ENCODE data around the gene ARF5. TPM values are rescaled to one million over a fixed set of nuclear protein-coding genes. Genes with fewer than 3 reads are reported as not detected.

The ARF5 gene
- polyA plus RNA-seq, 1 donor: 225 TPM

- Histone ChIP-seq H3K36me3 (ENCODE audit: control insufficient read depth, insufficient read depth, low read length) (no peaks in the 10 kb centered on the region), H3K27me3 (ENCODE audit: control insufficient read depth, insufficient read depth, low read length) (no peaks in the 10 kb centered on the region), H3K4me1 (ENCODE audit: control insufficient read depth, insufficient read depth, low read length) (peaks cover 2% of the 10 kb centered on the region), H3K9me3 (ENCODE audit: control insufficient read depth, low read depth, low read length) (no peaks in the 10 kb centered on the region), H3K4me3 (ENCODE audit: low read length) (no peak overlapping the region), H3K27ac (ENCODE audit: low read length) (no peak overlapping the region)
- WGBS (ENCODE audit: insufficient coverage, low lambda C conversion rate): no CpG with 5 or more reads among the region's 5 CpGs
- DNase-seq: peak; percentile 11 to 20
Observed at GRCh38 chr7:127629268-127629854, 41.1 kb downstream of the ARF5 start.

GRCh38 chr7:127632276-127632910, 44.2 kb downstream of the ARF5 start:
- no peak overlapping the region for H3K4me3 ChIP-seq (ENCODE audit: low read length)
- no peak overlapping the region for H3K27ac ChIP-seq (ENCODE audit: low read length)
- WGBS (ENCODE audit: insufficient coverage, low lambda C conversion rate): no CpG with 5 or more reads among the region's 7 CpGs
- peaks cover 2% of the 10 kb centered on the region for H3K4me1 ChIP-seq (ENCODE audit: control insufficient read depth, insufficient read depth, low read length)
- no peaks in the 10 kb centered on the region for H3K9me3 ChIP-seq (ENCODE audit: control insufficient read depth, low read depth, low read length)
- H3K27me3 ChIP-seq (ENCODE audit: control insufficient read depth, insufficient read depth, low read length): no peaks in the 10 kb centered on the region
- no peak for DNase-seq
- no peaks in the 10 kb centered on the region for H3K36me3 ChIP-seq (ENCODE audit: control insufficient read depth, insufficient read depth, low read length)

GRCh38 chr7:127635659-127636285, 47.6 kb downstream of the ARF5 start:
- WGBS (ENCODE audit: insufficient coverage, low lambda C conversion rate): 30% methylated on average over 2 of the region's 3 CpGs
- H3K9me3 ChIP-seq (ENCODE audit: control insufficient read depth, low read depth, low read length): no peaks in the 10 kb centered on the region
- peak in 1 of 2 donors; percentile 28 for DNase-seq

GRCh38 chr7:127638197-127638596, 50.0 kb downstream of the ARF5 start:
- no peak for DNase-seq
- no peaks in the 10 kb centered on the region for H3K36me3 ChIP-seq (ENCODE audit: control insufficient read depth, insufficient read depth, low read length)
- H3K27me3 ChIP-seq (ENCODE audit: control insufficient read depth, insufficient read depth, low read length): no peaks in the 10 kb centered on the region
- no peaks in the 10 kb centered on the region for H3K4me1 ChIP-seq (ENCODE audit: control insufficient read depth, insufficient read depth, low read length)
- H3K9me3 ChIP-seq (ENCODE audit: control insufficient read depth, low read depth, low read length): no peaks in the 10 kb centered on the region
- no peak overlapping the region for H3K27ac ChIP-seq (ENCODE audit: low read length)
- no peak overlapping the region for H3K4me3 ChIP-seq (ENCODE audit: low read length)

More at GRCh38 chr7:127635659-127636285, 47.6 kb downstream of the ARF5 start:
- Histone ChIP-seq H3K27ac (ENCODE audit: low read length) (no peak overlapping the region), H3K4me3 (ENCODE audit: low read length) (no peak overlapping the region), H3K27me3 (ENCODE audit: control insufficient read depth, insufficient read depth, low read length) (no peaks in the 10 kb centered on the region), H3K36me3 (ENCODE audit: control insufficient read depth, insufficient read depth, low read length) (no peaks in the 10 kb centered on the region), H3K4me1 (ENCODE audit: control insufficient read depth, insufficient read depth, low read length) (no peaks in the 10 kb centered on the region)

Other genes with a start within 250 kb of the ARF5 start
- 22.1 TPM for gene ZNF800, start 195.7 kb upstream of the ARF5 start, polyA plus RNA-seq
- 13.1 TPM for gene GCC1, start 2.8 kb upstream of the ARF5 start, polyA plus RNA-seq
- gene FSCN3, start 5.3 kb downstream of the ARF5 start, polyA plus RNA-seq: 0.43 TPM
- 2.8 TPM for gene PAX4, start 29.7 kb downstream of the ARF5 start, polyA plus RNA-seq
- gene SND1, start 63.8 kb downstream of the ARF5 start, polyA plus RNA-seq: 144 TPM

Data from large intestine (tissue), 3 donors.